HFF-Myc (cell line): ENCODE data around the gene AKT2.

Experiments used
- DNase-seq: peaks from one replicate; pipeline ENCODE4 v3.0.0-alpha.2; 2011; ENCODE audit warnings: low read depth; ENCODE audit errors: extremely low read depth
- H3K4me3 ChIP-seq: replicated peaks from 2 replicates; pipeline ENCODE4 v1.5.1; 2011; ENCODE audit warnings: low read depth, mild to moderate bottlenecking, control low read depth, low read length
- TF ChIP-seq, protein P1 (sequence below): IDR thresholded peaks from 2 replicates; pipeline ENCODE4 v1.5.1; 2012; ENCODE audit warnings: mild to moderate bottlenecking, low read depth, low read length, control low read depth; ENCODE audit errors: missing control alignments

AKT2 gene

DNA sequence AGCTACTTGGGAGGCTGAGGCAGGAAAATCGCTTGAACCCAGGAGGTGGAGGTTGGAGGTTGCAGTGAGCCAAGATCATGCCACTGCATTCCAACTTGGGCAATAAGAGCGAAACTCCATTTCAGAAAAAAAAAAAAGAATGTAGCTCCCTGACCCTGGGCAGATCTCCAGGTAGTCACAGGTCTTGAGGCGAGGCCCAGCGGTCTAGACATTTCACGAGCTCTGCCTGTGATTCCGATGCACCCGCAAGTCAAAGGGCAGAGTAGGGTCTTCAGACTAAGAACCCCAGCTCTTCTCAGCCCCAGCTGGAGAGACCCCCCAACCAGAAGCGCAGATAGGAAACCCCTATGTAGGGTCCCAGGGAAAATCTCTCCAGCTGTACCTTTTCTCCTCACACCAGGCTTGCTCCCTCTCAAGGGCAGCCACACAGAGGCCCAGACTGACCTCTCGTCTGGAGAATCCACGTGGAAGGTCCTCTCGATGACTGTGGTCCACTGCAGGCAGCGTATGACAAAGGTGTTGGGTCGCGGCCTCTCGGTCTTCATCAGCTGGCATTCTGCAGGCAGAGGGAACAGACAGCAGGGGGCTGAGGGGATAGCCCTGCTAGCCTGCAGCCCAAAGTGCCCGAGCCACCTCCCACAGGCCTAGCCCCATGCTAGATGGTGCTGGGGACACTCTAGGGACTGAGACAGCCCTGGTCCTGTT, 30.3 kb downstream of the AKT2 start:
- no peak overlapping the region for H3K4me3 ChIP-seq
- TF ChIP-seq, protein P1, sequence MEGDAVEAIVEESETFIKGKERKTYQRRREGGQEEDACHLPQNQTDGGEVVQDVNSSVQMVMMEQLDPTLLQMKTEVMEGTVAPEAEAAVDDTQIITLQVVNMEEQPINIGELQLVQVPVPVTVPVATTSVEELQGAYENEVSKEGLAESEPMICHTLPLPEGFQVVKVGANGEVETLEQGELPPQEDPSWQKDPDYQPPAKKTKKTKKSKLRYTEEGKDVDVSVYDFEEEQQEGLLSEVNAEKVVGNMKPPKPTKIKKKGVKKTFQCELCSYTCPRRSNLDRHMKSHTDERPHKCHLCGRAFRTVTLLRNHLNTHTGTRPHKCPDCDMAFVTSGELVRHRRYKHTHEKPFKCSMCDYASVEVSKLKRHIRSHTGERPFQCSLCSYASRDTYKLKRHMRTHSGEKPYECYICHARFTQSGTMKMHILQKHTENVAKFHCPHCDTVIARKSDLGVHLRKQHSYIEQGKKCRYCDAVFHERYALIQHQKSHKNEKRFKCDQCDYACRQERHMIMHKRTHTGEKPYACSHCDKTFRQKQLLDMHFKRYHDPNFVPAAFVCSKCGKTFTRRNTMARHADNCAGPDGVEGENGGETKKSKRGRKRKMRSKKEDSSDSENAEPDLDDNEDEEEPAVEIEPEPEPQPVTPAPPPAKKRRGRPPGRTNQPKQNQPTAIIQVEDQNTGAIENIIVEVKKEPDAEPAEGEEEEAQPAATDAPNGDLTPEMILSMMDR = no peak
- DNase-seq = no peak

DNA sequence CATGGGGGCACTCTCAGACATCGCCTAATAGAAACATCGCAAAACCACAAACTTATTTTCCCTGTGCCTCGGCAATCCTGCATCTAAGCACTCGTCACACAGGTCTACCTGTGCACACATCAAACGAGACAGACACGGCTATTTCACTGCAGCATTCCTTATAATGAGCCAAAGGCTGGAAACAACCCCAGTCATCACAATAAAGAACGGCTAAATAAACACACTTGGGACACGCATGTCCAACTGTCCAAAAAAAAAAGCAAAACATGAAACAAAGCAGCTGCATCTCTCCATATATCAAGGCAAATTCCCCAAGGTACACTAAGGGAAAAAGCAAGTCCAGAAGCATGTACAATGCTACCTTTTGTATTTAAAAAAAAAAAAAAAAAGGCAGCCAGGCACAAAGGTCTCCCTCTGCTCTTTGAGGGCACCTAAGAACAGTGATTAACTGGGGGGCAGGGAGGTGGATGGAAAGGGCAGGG, 31.5 kb downstream of the AKT2 start:
- no peak overlapping the region for H3K4me3 ChIP-seq
- TF ChIP-seq, protein P1 = no peak
- no peak for DNase-seq

DNA sequence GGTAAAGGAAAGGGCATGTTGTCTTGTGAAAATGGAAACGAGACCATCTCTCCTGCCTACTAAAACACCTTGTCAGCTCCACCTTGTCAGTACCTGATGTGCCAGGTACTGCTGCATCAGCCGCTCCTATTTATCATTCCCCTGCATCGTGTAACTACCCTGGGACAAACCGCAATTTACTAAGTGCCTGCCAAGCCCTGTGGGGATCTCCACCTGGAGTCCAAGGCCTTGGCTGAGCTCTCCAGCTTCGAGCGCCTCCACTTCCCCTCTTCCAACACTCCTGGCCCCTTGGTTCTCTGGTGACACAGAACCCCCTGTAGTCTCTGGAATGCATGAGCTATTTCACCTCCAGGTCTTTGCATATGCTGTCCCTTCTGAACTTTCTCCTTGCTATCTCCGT, 32.8 kb downstream of the AKT2 start:
- TF ChIP-seq, protein P1 = no peak
- DNase-seq = no peak
- H3K4me3 ChIP-seq = no peak overlapping the region

DNA sequence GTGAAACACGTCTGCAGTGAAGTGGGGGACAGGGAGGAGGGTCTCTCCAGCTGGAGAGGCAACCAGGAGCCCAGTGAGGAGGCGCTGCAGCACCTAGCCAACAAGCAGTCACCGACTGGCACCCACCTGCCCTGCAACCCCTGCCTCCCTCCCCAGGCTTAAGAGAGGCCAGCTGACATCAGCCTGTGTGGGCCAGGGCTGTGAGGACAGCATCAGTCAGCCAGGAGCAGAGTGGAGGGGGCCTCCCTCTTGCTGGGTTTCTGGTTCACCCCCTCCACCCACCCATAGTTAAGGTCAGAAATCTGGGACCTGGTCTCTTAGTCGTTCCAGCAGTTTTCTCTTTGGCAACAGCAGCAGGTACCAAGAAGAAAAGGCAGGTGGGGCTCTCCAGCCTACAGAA, 33.2 kb downstream of the AKT2 start:
- DNase-seq = no peak
- no peak overlapping the region for H3K4me3 ChIP-seq
- TF ChIP-seq, protein P1 = no peak

DNA sequence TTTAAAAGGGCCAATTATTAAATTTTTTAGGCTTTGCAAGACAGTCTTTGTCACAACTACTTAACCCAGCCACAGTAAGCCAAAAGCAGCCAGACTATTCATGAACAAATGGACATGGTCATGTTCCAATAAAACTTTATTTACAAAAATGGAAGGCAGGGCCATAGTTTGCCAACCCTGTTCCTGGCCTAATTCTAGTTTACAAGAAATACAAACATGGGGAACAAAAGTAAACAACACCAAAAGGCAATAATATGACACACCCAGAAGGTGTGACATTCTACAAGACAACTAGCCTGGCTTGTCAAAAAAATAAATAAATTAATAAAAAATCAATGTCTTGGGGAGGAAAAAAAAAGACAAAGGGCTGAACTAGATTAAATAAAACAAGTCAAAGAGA, 33.9 kb downstream of the AKT2 start:
- TF ChIP-seq, protein P1 = no peak
- DNase-seq = no peak
- no peak overlapping the region for H3K4me3 ChIP-seq

DNA sequence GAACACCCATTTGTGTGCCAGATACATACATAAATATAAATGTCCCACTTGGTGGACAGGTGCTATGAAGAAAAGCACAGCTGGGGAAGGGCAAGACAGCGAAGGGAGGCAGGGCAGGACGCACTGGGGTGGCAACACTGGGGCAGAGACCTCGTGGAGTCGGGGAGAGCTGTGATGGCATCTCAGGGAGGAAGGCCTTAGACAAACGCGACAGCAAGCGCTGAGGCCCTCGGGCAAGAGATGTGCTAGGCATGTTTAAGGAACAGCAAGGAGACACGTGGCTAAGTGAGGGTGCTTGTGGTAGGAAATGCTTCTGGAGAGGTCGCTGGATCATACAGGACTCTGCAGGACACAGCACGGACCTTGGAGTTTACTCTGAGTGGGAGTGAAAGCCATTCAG, 35.4 kb downstream of the AKT2 start:
- no peak for DNase-seq
- no peak overlapping the region for H3K4me3 ChIP-seq
- TF ChIP-seq, protein P1 = no peak

DNA sequence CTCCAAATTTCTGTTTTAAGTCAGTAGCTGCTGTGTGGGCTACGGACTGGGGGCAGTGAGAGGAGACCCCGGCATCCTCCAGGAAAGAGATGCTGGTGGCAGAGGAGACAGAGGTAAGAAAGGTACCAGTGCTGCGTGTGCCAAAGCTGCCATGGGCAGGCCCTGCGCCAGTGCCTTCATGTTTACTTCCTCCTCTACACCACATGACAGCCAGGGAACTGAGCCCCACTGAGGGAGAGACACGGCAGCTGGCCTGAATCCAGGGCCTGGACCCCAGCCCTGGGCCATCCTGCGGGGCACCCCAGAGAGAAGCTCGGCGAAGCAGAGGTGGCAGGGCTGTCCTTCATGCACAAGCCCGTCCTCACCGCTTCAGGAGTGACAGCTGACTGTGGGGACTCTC, 35.9 kb downstream of the AKT2 start:
- no peak for DNase-seq
- TF ChIP-seq, protein P1 = no peak
- H3K4me3 ChIP-seq = no peak overlapping the region
